Left kidney (tissue), 2 donors: Measurements from ENCODE around the gene SLC18A3. TPM values are rescaled to one million over a fixed set of nuclear protein-coding genes. Genes with fewer than 3 reads are reported as not detected.

ENCODE experiments used
- DNase-seq: peaks from one replicate; pipeline ENCODE4 v3.0.0-alpha.2; 2013
- polyA plus RNA-seq: library from polyadenylated mRNA; unstranded; fragments of 120-200 nt; gene quantifications from one replicate; pipeline ENCODE4 v1.2.1, GENCODE V29; 2013; ENCODE audit not compliant: insufficient read length

Gene SLC18A3
- polyA plus RNA-seq, 1 donor: not detected

GRCh38 chr10:49611816-49612512, 1.9 kb downstream of the SLC18A3 start:
- DNase-seq: no peak

DNA sequence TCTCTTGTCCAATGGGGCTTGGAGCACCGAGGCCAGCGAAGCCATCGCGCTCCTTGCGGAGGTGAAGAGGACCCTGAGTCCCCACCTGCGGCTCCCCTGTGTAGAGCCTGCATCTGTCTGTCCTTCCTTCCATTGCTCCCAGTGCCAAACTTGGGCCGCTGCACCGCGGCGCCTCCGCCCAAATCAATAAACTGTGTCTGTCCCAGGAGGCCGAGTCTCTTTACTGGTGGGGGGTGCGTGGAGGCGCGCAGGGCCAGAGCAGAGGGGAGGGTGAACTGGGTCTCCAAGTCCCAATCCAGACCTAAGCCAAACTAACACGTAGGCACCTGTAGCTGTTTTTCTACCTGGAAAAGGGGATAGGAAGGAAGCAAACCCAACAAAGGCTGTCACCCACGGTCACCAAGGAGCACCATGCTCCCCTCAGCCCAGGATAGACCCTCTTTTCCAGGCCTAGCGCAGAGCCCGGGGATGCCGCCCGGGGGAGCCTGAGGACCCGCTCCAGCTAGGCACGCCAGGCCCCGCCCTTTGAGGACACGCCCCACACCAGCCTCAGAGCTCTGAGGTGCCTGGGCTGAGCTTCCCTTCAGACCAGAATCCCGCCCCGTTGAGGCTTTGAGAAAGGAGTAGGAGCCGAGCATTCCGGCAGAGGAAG, 2.5 kb downstream of the SLC18A3 start:
- DNase-seq: no peak

GRCh38 chr10:49613165-49613881, 3.2 kb downstream of the SLC18A3 start:
- no peak for DNase-seq

DNA sequence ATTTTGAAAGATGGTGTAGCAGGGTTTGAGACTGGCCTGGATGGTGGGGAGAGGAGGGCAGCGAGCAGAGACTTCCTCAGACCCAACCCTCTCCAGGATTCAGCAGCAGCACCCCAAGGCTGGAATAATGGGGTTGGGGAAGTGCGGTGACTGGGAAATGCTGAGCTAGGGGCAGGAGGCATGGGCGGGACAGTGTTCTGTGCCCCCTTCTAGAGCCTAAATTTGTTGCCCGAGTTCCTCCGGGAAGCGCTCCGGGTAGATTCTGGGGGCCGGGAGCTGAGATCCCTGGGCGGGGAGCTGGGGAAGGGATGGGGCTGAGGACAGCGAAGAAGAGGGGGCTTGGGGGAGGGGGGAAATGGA, 3.8 kb downstream of the SLC18A3 start, which contains the start of gene CHAT:
Gene CHAT, plus strand, starts transcription at position 156 of the 360 bp plus-strand sequence. Its CDS starts 153 bp downstream, at position 309.
- no peak for DNase-seq

DNA sequence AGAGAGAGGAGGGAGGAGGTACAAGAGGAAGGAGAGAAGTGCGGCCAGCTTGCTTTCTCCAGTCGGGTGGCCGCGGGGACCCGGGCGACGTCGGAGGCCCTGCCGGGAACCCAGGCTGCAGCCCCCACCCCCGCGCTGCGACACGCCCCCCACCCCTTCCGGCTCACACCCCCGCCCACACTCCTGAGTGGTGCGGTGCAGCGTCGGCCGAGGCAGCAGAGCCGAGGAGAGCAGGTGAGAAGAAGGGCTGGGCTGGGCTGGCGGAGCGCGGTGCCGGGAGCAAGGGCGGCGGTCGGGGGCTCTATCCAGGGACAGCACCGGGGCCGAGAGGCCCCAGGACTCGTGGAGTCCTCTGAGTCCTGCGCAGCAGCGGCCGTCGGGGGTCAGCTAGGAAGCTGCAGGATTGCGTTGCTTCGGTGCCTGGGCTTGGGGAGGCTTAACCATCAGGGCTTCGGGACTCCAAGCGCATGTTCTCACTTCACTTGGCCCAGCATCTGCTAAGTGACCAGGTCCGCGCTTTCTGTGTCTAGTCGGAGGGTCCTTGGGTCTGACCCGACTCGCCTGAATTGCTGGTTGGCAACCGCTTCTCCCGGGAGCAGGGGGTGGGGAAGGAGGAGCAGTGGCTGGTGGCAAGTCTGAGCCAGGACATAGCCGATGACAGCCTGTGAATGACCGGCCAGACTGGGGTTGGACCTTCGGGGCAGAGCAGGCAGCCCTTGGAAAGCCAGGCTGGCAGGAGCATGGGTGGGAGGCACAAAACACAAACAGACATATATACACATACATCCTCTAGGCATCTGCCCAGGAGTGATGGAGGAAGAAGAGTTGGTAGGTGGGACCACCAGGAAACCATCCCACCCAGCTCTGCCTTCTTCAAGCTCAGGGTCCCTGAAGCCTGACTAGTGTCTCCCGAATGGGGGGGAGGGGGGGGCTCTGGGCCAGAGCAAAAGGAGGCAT, 4.4 kb downstream of the SLC18A3 start:
- DNase-seq: no peak

- DNase-seq: no peak
Observed at GRCh38 chr10:49615213-49615612, 5.1 kb downstream of the SLC18A3 start.

DNA sequence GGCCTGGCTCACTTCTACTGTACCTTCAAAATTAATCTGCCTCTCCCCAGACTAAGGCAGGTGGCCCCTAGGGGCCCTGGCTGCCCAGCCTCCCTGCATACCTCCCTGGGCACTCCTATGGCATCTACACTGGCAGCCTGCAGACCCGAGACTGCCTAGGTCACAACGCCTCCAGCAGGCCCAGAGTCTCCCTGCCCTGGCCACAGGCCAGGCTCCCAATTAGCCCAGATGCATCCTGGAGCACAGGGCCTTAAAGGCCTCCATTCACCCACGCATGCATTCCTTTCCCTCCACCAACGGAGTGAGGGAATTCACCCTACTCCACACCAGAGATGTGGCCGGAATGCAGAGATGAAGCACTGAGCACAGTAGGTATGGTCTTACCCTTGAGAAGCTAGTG, 5.6 kb downstream of the SLC18A3 start:
- no peak for DNase-seq

DNA sequence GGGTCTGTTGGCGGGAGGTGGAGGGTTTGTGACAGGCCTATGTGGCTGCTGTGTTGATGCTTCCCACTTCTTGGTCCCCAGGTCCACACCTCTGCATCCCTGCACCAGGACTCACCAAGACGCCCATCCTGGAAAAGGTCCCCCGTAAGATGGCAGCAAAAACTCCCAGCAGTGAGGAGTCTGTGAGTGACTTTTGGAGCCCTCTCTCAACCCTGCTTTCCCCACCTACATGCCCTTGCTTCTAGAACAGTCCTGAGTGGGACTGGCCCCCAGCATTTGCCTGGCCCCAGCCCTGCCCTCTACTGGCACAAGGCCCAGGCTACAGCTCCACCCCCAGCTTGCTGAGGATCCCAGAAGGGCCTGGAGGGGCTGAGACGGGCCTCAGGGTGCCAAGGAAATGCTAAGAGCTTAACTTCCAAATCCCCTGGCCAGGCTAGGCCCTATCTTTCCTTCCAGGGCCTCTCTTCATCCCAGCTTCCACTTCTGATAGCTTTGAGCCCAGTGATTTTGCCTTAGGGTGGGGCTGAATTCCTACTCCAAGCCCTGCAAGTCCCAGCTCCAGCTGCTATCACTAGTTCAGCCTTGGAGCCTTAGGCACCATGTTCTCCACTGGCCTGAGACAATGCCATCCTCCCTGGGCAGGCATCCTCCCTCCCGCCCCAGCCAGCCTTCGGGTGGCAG, 6.5 kb downstream of the SLC18A3 start:
- DNase-seq: no peak

- no peak for DNase-seq
Observed at GRCh38 chr10:49617121-49618020, 7.3 kb downstream of the SLC18A3 start.

GRCh38 chr10:49618821-49619220, 8.7 kb downstream of the SLC18A3 start:
- no peak for DNase-seq

DNA sequence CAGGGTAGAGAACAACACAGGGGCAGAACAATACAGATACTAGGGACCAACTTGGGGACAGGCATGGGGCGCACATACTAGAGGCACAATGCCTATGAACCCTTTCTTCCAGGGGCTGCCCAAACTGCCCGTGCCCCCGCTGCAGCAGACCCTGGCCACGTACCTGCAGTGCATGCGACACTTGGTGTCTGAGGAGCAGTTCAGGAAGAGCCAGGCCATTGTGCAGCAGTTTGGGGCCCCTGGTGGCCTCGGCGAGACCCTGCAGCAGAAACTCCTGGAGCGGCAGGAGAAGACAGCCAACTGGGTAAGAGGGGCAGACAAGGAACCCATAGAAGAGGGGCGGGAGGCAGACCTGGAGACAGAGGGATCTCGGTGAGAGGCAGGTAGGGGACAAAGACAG, 9.5 kb downstream of the SLC18A3 start:
- DNase-seq: no peak

GRCh38 chr10:49620286-49620810, 10.2 kb downstream of the SLC18A3 start:
- DNase-seq: no peak

DNA sequence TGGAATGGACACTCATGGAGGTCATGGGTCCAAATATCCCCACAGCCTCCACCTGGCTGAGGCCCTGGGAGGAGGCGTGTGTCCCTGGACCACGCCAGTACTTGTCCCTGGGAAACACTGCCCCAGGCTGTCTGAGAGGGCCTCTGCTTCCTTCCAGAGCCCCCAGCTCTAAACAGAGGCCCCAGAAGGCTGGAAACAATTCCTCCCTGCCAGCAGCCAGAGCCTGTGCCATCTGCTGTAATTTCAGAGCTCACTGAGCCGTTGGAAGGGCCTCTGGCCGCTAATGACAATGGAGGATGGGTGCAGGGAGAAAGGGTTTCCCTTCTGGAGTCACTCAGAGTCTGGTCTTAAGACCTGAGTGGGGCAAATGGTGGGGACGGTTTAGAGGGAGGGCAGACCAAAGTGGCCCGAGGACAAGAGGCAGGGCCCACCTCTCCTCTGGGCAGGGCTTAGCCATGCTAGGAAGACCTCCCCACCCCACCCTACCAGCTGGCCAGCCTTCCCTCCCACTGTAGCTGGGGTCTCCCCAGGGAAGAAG, 10.8 kb downstream of the SLC18A3 start:
- DNase-seq: no peak

DNA sequence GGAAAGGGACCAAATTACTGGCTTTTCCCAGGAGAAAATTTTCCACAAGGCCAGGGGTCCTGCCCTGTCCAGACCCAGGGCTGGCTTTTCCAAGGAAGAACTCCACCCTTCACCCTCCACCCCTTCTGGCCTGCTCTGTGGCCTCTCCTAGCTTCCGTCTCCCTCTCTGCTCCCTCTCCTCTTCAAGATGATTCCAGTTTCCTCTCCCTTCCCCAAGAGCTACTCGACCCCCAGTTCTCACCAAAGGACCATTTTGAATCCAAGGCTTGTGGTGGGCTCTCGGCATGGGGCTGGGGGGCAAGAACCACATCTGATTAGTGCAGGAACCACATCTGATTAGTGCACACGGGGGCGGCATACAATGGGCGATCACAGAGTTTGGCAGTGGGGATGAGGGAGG, 11.5 kb downstream of the SLC18A3 start:
- no peak for DNase-seq

- DNase-seq: no peak
Observed at GRCh38 chr10:49622426-49623425, 12.6 kb downstream of the SLC18A3 start.

DNA sequence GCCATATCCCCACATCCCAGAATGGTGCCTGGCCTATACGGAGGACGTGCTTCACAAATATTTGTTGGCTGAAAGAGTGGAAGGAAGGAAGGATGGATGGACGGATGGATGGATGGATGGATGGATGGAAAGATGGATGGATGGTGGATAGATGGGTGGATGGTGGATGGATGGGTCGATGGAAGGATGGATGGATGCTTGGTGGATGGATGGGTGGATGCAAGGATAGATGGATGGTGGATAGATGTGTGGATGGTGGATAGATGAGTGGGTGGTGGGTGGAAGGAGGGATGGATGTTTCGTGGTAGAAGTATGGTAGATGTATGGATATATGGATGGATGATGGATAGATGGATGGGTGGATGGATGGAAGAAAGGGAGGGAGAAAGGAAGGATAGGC, 14.5 kb downstream of the SLC18A3 start:
- DNase-seq: no peak

- no peak for DNase-seq
Observed at GRCh38 chr10:49625411-49625810, 15.3 kb downstream of the SLC18A3 start.

- DNase-seq: no peak
Observed at GRCh38 chr10:49627038-49627437, 16.9 kb downstream of the SLC18A3 start.
